Activated naive CD4-positive, alpha-beta T cell treated with anti-CD3 and anti-CD28 coated beads for 36 hours (primary cell): ENCODE data around the gene SH3GLB2. TPM values are rescaled to one million over a fixed set of nuclear protein-coding genes. Genes with fewer than 3 reads are reported as not detected.
A peak's percentile ranks its signal among the peaks of the same experiment; 100 is the strongest.
"Not testable (repeated sequence)": the region's sequence is repeated elsewhere in the genome, so short reads cannot be mapped to it uniquely, and the experiment has no call there.

ENCODE experiments used
- CTCF ChIA-PET: fragments of 350-600 bp; sonication (Branson Sonifier 250); formaldehyde crosslinking; loops from one replicate; lab custom pipeline; 2021; ENCODE audit warnings: antibody characterized with exemption; lab: Charles Lee
- DNase-seq: peaks from one replicate; pipeline ENCODE4 v3.0.0-alpha.2; 2020
- H3K27ac Mint-ChIP-seq: one replicate; pipeline ENCODE4 v1.8.0; 2021; ENCODE audit warnings: mild to moderate bottlenecking, mixed read lengths
- H3K27me3 Mint-ChIP-seq: one replicate; pipeline ENCODE4 v1.8.0; 2021; ENCODE audit warnings: low read depth, mixed read lengths
- H3K36me3 Mint-ChIP-seq: one replicate; pipeline ENCODE4 v1.8.0; 2021; ENCODE audit warnings: low read depth, mixed read lengths
- H3K4me1 Mint-ChIP-seq: one replicate; pipeline ENCODE4 v1.8.0; 2021; ENCODE audit warnings: low read depth, mixed read lengths
- H3K4me3 Mint-ChIP-seq: one replicate; pipeline ENCODE4 v1.8.0; 2021; ENCODE audit warnings: mild to moderate bottlenecking, moderate library complexity, mixed read lengths
- H3K9me3 Mint-ChIP-seq: one replicate; pipeline ENCODE4 v1.8.0; 2021; ENCODE audit warnings: mixed read lengths
- intact Hi-C: fragments of 100-400 bp; cut with micrococcal nuclease; formaldehyde crosslinking; loops from one replicate; pipeline ENCODE4 v1.15.1; 2023
- total RNA-seq, 2 experiments: library from RNA; stranded (reverse); gene quantifications; one replicate each; pipeline ENCODE4 v1.2.3, GENCODE V29; 2021

SH3GLB2 gene
- total RNA-seq, 2 experiments from 2014 or later: 38.0 to 38.2 TPM

- Mint-ChIP-seq H3K9me3 (no peaks in the 10 kb centered on the region), H3K4me3 (no peak overlapping the region), H3K4me1 (peaks cover 30% of the 10 kb centered on the region), H3K36me3 (peaks cover 13% of the 10 kb centered on the region), H3K27me3 (no peaks in the 10 kb centered on the region), H3K27ac (no peak overlapping the region)
- CTCF ChIA-PET: no interaction called here
- intact Hi-C loops: no loop called here
- DNase-seq: no peak
Observed at GRCh38 chr9:129040113-129040643, 12.0 kb upstream of the SH3GLB2 start.

DNA sequence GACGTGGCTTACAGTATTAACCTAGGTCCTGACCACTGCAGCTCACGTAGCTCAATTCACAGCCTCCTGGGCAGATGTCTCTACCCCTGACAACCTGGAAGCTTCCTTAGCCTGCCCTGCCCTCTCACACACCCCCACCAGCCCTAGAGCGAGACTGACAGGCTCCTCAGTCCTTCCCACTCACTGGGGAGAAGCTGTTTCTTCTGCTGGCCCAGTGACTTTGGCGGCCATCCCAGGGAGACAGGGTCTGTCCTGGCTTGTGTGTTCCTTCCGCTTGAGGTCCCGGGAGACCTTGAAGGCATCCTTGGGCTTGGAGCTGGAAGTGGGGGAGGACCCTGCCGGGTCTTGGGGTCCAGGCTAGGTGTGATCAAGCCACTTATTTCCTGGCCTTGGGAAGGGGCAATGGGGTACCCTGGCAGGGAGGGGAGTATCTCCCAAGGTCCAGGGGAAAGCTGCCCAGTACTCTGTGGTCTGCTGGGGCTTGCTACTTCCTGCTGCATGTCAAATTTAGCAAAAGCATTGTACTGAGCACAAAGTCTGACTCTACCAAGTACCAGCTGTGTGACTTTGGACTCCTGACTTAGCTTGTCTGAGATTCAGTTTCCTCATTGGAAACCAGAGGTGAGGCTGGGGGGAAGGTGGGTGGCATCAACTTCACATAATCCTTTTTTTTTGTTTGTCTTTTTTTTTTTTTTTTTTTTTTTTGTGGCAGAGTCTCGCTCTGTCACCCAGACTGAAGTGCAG, 10.2 kb upstream of the SH3GLB2 start:
- Mint-ChIP-seq H3K4me3 (peak overlapping the region; percentile 98), H3K27ac (no peak overlapping the region), H3K27me3 (no peaks in the 10 kb centered on the region), H3K4me1 (peaks cover 30% of the 10 kb centered on the region), H3K36me3 (peaks cover 13% of the 10 kb centered on the region), H3K9me3 (no peaks in the 10 kb centered on the region)
- CTCF ChIA-PET: interaction anchor here (0.5 to 1.2 kb wide), 2 partner anchors 10 to 50 kb away, joined by 3 to 6 read pairs; partner anchors contain the start of gene SH3GLB2
- DNase-seq: no peak
- intact Hi-C loops: loop anchor here (5.0 kb wide), 1 partner anchor 91 kb away; the partner anchor contains the start of genes DOLK and NUP188

DNA sequence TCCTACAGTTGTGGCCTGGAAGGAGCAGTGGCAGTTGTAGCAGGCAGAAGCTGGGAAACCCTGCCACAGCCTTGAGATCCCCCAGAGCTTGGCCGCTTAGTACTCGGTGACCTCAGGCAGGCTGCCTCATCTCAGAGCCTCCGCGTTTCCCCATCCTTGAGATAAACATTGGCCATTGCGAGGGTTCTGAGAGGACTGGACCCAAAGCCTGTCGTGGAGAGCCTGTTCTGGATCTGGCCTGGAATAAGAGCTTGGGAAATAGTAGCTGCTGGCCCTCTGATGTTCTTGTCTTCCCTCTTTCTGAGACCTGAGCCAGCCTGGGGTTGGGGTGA, 9.6 kb upstream of the SH3GLB2 start:
- intact Hi-C loops: loop anchor here (5.0 kb wide), 1 partner anchor 90 kb away; the partner anchor contains the start of genes DOLK and NUP188
- peaks cover 30% of the 10 kb centered on the region for H3K4me1 Mint-ChIP-seq
- no peaks in the 10 kb centered on the region for H3K27me3 Mint-ChIP-seq
- no peak for DNase-seq
- CTCF ChIA-PET: interaction anchor here (1.2 kb wide), 1 partner anchor 9 kb away, joined by 3 read pairs; the partner anchor contains the start of gene SH3GLB2
- no peaks in the 10 kb centered on the region for H3K9me3 Mint-ChIP-seq
- peaks cover 12% of the 10 kb centered on the region for H3K36me3 Mint-ChIP-seq
- no peak overlapping the region for H3K27ac Mint-ChIP-seq
- peak overlapping the region; percentile 98 for H3K4me3 Mint-ChIP-seq

- intact Hi-C loops: loop anchor here (1.0 to 5.0 kb wide), 5 partner anchors 9 to 313 kb away; partner anchors contain the start of genes CRAT, DOLK, DOLPP1 and NUP188
- Mint-ChIP-seq H3K36me3 (peaks cover 8% of the 10 kb centered on the region), H3K4me3 (peak overlapping the region; percentile 98), H3K4me1 (peaks cover 30% of the 10 kb centered on the region), H3K27ac (peak overlapping the region; percentile 68), H3K27me3 (no peaks in the 10 kb centered on the region), H3K9me3 (no peaks in the 10 kb centered on the region)
- no peak for DNase-seq
- CTCF ChIA-PET: interaction anchor here (0.5 kb wide), 1 partner anchor 392 kb away, joined by 6 read pairs; no protein-coding TSS in a partner anchor
Observed at GRCh38 chr9:129036923-129037766, 9.0 kb upstream of the SH3GLB2 start.

- H3K36me3 Mint-ChIP-seq: peaks cover 3% of the 10 kb centered on the region
- no peaks in the 10 kb centered on the region for H3K9me3 Mint-ChIP-seq
- DNase-seq: peak; percentile 97
- H3K4me3 Mint-ChIP-seq: peak within 1 kb of the TSS; percentile 98
- intact Hi-C loops: loop anchor here (1.0 to 5.0 kb wide), 5 partner anchors 8 to 312 kb away; partner anchors contain the start of genes CRAT, DOLK, DOLPP1 and NUP188
- peaks cover 30% of the 10 kb centered on the region for H3K4me1 Mint-ChIP-seq
- H3K27me3 Mint-ChIP-seq: no peaks in the 10 kb centered on the region
- H3K27ac Mint-ChIP-seq: peak within 1 kb of the TSS; percentile 71
- CTCF ChIA-PET: interaction anchor here (0.5 kb wide), 2 partner anchors 84 to 391 kb away, joined by 3 to 6 read pairs; no protein-coding TSS in a partner anchor
Observed at GRCh38 chr9:129036241-129036922, 8.3 kb upstream of the SH3GLB2 start, which contains the start of gene MIGA2. Gene MIGA2 (plus strand): TSS chr9:129036626. CDS start chr9:129040595, 3,969 bp downstream.

DNA sequence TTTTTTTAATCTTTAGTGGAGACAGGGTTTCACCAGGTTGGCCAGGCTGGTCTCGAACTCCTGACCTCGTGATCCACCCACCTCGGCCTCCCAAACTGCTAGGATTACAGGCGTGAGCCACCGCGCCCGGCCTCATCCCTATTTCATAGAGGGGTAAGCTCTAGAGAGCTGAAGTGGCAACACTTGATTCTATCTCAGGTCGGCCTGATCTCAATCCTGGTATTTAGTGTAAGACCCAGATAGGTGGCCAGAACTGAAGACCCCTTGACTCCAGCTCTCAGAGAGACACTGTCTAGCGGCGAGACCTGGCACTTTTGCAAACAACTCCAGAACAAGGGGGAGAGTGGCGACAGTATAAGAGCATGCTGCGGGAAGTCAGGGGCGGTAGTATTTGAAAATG, 7.7 kb upstream of the SH3GLB2 start:
- CTCF ChIA-PET: interaction anchor here (0.5 to 1.0 kb wide), 3 partner anchors 30 to 338 kb away, joined by 3 read pairs; no protein-coding TSS in a partner anchor
- H3K27ac Mint-ChIP-seq: peak overlapping the region; percentile 71
- H3K36me3 Mint-ChIP-seq, H3K9me3 Mint-ChIP-seq, H3K27me3 Mint-ChIP-seq, DNase-seq: not testable (repeated sequence)
- H3K4me3 Mint-ChIP-seq: peak overlapping the region; percentile 98
- peaks cover 30% of the 10 kb centered on the region for H3K4me1 Mint-ChIP-seq
- intact Hi-C loops: loop anchor here (1.0 to 5.0 kb wide), 5 partner anchors 8 to 312 kb away; partner anchors contain the start of genes CRAT, DOLK, DOLPP1 and NUP188

GRCh38 chr9:129033216-129033615, 5.1 kb upstream of the SH3GLB2 start:
- CTCF ChIA-PET: no interaction called here
- intact Hi-C loops: no loop called here
- H3K27ac Mint-ChIP-seq: no peak overlapping the region
- H3K9me3 Mint-ChIP-seq: no peaks in the 10 kb centered on the region
- DNase-seq: no peak
- peaks cover 19% of the 10 kb centered on the region for H3K4me1 Mint-ChIP-seq
- H3K36me3 Mint-ChIP-seq: peaks cover 3% of the 10 kb centered on the region
- no peaks in the 10 kb centered on the region for H3K27me3 Mint-ChIP-seq
- H3K4me3 Mint-ChIP-seq: no peak overlapping the region

GRCh38 chr9:129032541-129033159, 4.5 kb upstream of the SH3GLB2 start:
- H3K36me3 Mint-ChIP-seq: peaks cover 3% of the 10 kb centered on the region
- no peaks in the 10 kb centered on the region for H3K27me3 Mint-ChIP-seq
- CTCF ChIA-PET: interaction anchor here (1.1 kb wide), 1 partner anchor 99 kb away, joined by 4 read pairs; no protein-coding TSS in a partner anchor
- intact Hi-C loops: no loop called here
- H3K4me1 Mint-ChIP-seq: peaks cover 14% of the 10 kb centered on the region
- no peak overlapping the region for H3K27ac Mint-ChIP-seq
- H3K9me3 Mint-ChIP-seq: no peaks in the 10 kb centered on the region
- no peak for DNase-seq
- H3K4me3 Mint-ChIP-seq: no peak overlapping the region

- Mint-ChIP-seq H3K4me3 (no peak overlapping the region), H3K36me3 (no peaks in the 10 kb centered on the region), H3K27me3 (no peaks in the 10 kb centered on the region), H3K4me1 (peaks cover 11% of the 10 kb centered on the region), H3K9me3 (no peaks in the 10 kb centered on the region), H3K27ac (no peak overlapping the region)
- intact Hi-C loops: no loop called here
- CTCF ChIA-PET: interaction anchor here (0.6 to 1.1 kb wide), 2 partner anchors 100 to 158 kb away, joined by 4 read pairs; no protein-coding TSS in a partner anchor
- no peak for DNase-seq
Observed at GRCh38 chr9:129031514-129031913, 3.4 kb upstream of the SH3GLB2 start.

DNA sequence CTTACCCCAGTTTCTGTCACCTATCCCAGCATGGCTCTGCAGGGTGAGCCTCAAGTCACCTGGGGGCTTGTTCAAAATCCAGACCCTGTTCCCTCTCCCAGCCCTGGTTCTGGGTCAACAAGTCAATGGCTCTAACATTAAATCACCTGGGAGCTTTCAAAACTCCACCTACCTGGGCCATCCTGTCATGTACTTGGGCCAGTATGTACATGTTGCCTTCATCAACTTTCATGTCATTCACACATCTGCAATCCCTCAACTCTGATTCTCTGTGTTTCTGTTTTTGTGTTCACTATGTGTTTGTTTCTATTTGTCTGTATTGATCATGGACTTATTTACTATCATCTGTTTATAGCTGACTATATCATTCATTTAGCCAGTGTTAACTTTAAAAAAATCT, 2.1 kb upstream of the SH3GLB2 start:
- no peaks in the 10 kb centered on the region for H3K27me3 Mint-ChIP-seq
- peaks cover 13% of the 10 kb centered on the region for H3K4me1 Mint-ChIP-seq
- peak overlapping the region; percentile 36 for H3K27ac Mint-ChIP-seq
- no peaks in the 10 kb centered on the region for H3K36me3 Mint-ChIP-seq
- no peak for DNase-seq
- H3K9me3 Mint-ChIP-seq: no peaks in the 10 kb centered on the region
- intact Hi-C loops: no loop called here
- H3K4me3 Mint-ChIP-seq: no peak overlapping the region
- CTCF ChIA-PET: no interaction called here

GRCh38 chr9:129027685-129028191, 393 bp downstream of the SH3GLB2 start:
- Mint-ChIP-seq H3K9me3 (no peaks in the 10 kb centered on the region), H3K27me3 (no peaks in the 10 kb centered on the region), H3K36me3 (no peaks in the 10 kb centered on the region), H3K27ac (no peak overlapping the region), H3K4me1 (peaks cover 16% of the 10 kb centered on the region), H3K4me3 (peak overlapping the region; percentile 84)
- DNase-seq: peak; percentile 74
- intact Hi-C loops: loop anchor here (1.0 to 5.0 kb wide), 5 partner anchors 9 to 340 kb away; partner anchors contain the start of genes CRAT, DOLPP1, KYAT1 and LRRC8A
- CTCF ChIA-PET: interaction anchor here (0.6 to 1.1 kb wide), 3 partner anchors 11 to 209 kb away, joined by 3 to 6 read pairs (median 3); partner anchors contain the start of gene ENDOG
